ENCODE results near the gene ADCY10.

- TF ChIP-seq CTCF (conservative IDR thresholded peaks at IDR 0.05) (no peak), EZH2 (IDR thresholded peaks at IDR 0.05; ENCODE audit: low read depth) (no peak)
Observed at GRCh38 chr1:167871331-167871730, 42.6 kb downstream of the ADCY10 start.
